HepG2 (cell line): ENCODE results near the gene CLASP1. TPM values are rescaled to one million over a fixed set of nuclear protein-coding genes. Genes with fewer than 3 reads are reported as not detected.

ENCODE experiments used
- ATAC-seq: fragments of 200-7000 bp; cut with Tn5 transposase; 3 replicates; pipeline ENCODE4 v1.9.1; 2020; ENCODE audit warnings: mild to moderate bottlenecking, moderate library complexity
- BruUV-seq: library from RNA; stranded (reverse); fragments of 400-500 nt; replicated peaks from 2 replicates; lab custom pipeline; 2021; lab: Mats Ljungman, UMichigan
- CTCF ChIA-PET: fragments of 300-600 bp; formaldehyde crosslinking; extraction: SDS; loops from one replicate; lab custom pipeline; 2021; ENCODE audit warnings: low total read pairs, inconsistent platforms, low intra/inter-chr PET ratio; lab: Yijun Ruan, JAX
- POLR2A ChIA-PET: fragments of 350-600 bp; sonication (Branson Sonifier 250); formaldehyde crosslinking; loops from one replicate; lab custom pipeline; 2020; ENCODE audit warnings: antibody characterized with exemption, inconsistent platforms; lab: Yijun Ruan, JAX
- DNase-seq: peaks from one replicate; pipeline ENCODE4 v3.0.0-alpha.2; 2015; ENCODE audit warnings: low spot score
- FAIRE-seq: peaks from 3 replicates; lab custom pipeline; 2011; peaks lifted over from hg19 to GRCh38; lab: Jason Lieb, UNC
- H2AFZ ChIP-seq: one replicate; pipeline ENCODE4 v1.6.1; 2011; ENCODE audit warnings: low read length, inconsistent platforms
- H3K27ac ChIP-seq: fragments of 300-600 bp; 3 replicates; pipeline ENCODE4 v1.8.0; 2011; ENCODE audit warnings: mixed run types, mild to moderate bottlenecking, mixed read lengths, low read length, inconsistent platforms; ENCODE audit not compliant: insufficient read depth; ENCODE audit errors: extremely low read length
- H3K27me3 ChIP-seq, 2 experiments: fragments of 200-600 bp in 1 of 2; 2 replicates in 1 of 2; 3 replicates in 1 of 2; pipeline versions ENCODE4 v1.6.0 to v1.8.0; 2011; ENCODE audit warnings: low read length in 2 of 2, mild to moderate bottlenecking in 2 of 2, moderate library complexity in 2 of 2, inconsistent platforms in 1 of 2; ENCODE audit not compliant: insufficient read depth in 2 of 2, control insufficient read depth in 1 of 2
- H3K36me3 ChIP-seq, 2 experiments: fragments of 200-600 bp in 1 of 2; replicated peaks in 1 of 2; 2 replicates in 1 of 2; 3 replicates in 1 of 2; pipeline versions ENCODE4 v1.5.1 to v1.8.0; 2011; ENCODE audit warnings: low read length in 2 of 2, inconsistent platforms in 1 of 2; ENCODE audit not compliant: insufficient read depth in 2 of 2, control insufficient read depth in 1 of 2
- H3K4me1 ChIP-seq: 2 replicates; pipeline ENCODE4 v1.5.1; 2012; ENCODE audit warnings: low read length, inconsistent platforms; ENCODE audit not compliant: insufficient read depth
- H3K4me2 ChIP-seq: 2 replicates; pipeline ENCODE4 v1.6.0; 2011; ENCODE audit warnings: low read depth, low read length, inconsistent platforms
- H3K4me3 ChIP-seq, 3 experiments: fragments of 200-600 bp in 1 of 3; sonication (generic), shearing (Covaris generic) in 1 of 3; replicated peaks in 1 of 3; 2 replicates each; pipeline ENCODE4 v1.5.1; 2011 to 2016; ENCODE audit warnings: low read length in 3 of 3, inconsistent platforms in 2 of 3, low read depth in 2 of 3, mild to moderate bottlenecking in 2 of 3, control low read depth in 1 of 3, mixed read lengths in 1 of 3; ENCODE audit not compliant: insufficient read depth in 1 of 3
- H3K79me2 ChIP-seq: one replicate; pipeline ENCODE4 v1.6.1; 2011; ENCODE audit warnings: low read length, inconsistent platforms; ENCODE audit not compliant: insufficient read depth
- H3K9ac ChIP-seq: 2 replicates; pipeline ENCODE4 v1.6.0; 2011; ENCODE audit warnings: mild to moderate bottlenecking, low read depth, low read length, inconsistent platforms; ENCODE audit not compliant: insufficient read depth
- H3K9me3 ChIP-seq: 2 replicates; pipeline ENCODE4 v1.5.1; 2012; ENCODE audit warnings: mild to moderate bottlenecking, low read length
- H4K20me1 ChIP-seq: 2 replicates; pipeline ENCODE4 v1.6.0; 2011; ENCODE audit warnings: inconsistent platforms, mild to moderate bottlenecking, low read length, moderate library complexity; ENCODE audit not compliant: insufficient read depth
- CEBPB ChIP-seq: IDR thresholded peaks from 2 replicates; pipeline ENCODE4 v1.6.1; 2011; ENCODE audit warnings: low read depth, low read length, improper control_type of control experiment, borderline replicate concordance
- CEBPG ChIP-seq: IDR thresholded peaks from 2 replicates; pipeline ENCODE4 v1.6.1; 2016
- ELF4 ChIP-seq: sonication (generic); formaldehyde crosslinking; IDR thresholded peaks from 2 replicates; pipeline ENCODE4 v1.5.0; 2020; ENCODE audit warnings: missing genetic modification reagents, mild to moderate bottlenecking, moderate library complexity, borderline replicate concordance
- FOXK1 ChIP-seq: sonication (generic); formaldehyde crosslinking; IDR thresholded peaks from 2 replicates; pipeline ENCODE4 v1.4.0; 2020; ENCODE audit warnings: low read depth, missing genetic modification reagents, borderline replicate concordance
- FOXK2 ChIP-seq: fragments of 450-650 bp; IDR thresholded peaks from 2 replicates; pipeline ENCODE4 v1.6.1; 2016
- HCFC1 ChIP-seq: fragments of 150-350 bp; IDR thresholded peaks from 2 replicates; pipeline ENCODE4 v1.6.1; 2014; ENCODE audit warnings: low read depth, low read length
- THYN1 ChIP-seq: sonication (generic); formaldehyde crosslinking; IDR thresholded peaks from 2 replicates; pipeline ENCODE4 v1.8.1; 2023; ENCODE audit warnings: low read depth, mild to moderate bottlenecking, moderate library complexity, missing genetic modification reagents, borderline replicate concordance
- ZNF891 ChIP-seq: sonication (generic); formaldehyde crosslinking; IDR thresholded peaks from 2 replicates; pipeline ENCODE4 v1.5.0; 2020; ENCODE audit warnings: mild to moderate bottlenecking, missing genetic modification reagents
- WGBS: methylation state at CpG from one replicate; pipeline ENCODE4 v1.1.6; 2017; ENCODE audit warnings: low lambda C conversion rate; 5-methylcytosine and 5-hydroxymethylcytosine counted together
- in situ Hi-C: cut with HindIII; loops from 2 replicates; pipeline ENCODE4 v1.10.0; 2017; ENCODE audit warnings: low pct_unique_long_range_greater_than_20kb; ENCODE audit not compliant: extremely low pct_ligation_motif_present
- intact Hi-C: fragments of 100-400 bp; cut with micrococcal nuclease; formaldehyde crosslinking; loops from one replicate; pipeline ENCODE4 v1.10.0; 2022; ENCODE audit not compliant: unreplicated experiment
- polyA plus RNA-seq, 8 experiments: library from polyadenylated mRNA; depleted of rRNA in 3 of 8; stranded (reverse) in 7 of 8; unstranded in 1 of 8; fragments of >200 nt; fragmentation: Illumina TruSeq in 4 of 8; extraction: Trizol in 4 of 8; gene quantifications; 2 replicates each; pipeline versions ENCODE4 v1.2.1 to v1.2.3, GENCODE V29; 2011 to 2016; ENCODE audit warnings: low read depth in 4 of 8, missing spikeins in 1 of 8, mixed read lengths in 1 of 8; ENCODE audit not compliant: insufficient read depth in 1 of 8
- total RNA-seq, 5 experiments: library from RNA; depleted of rRNA; stranded (reverse); fragments of >200 nt; fragmentation: Illumina TruSeq; extraction: Trizol; gene quantifications; 2 replicates each; pipeline ENCODE4 v1.2.3, GENCODE V29; 2016; ENCODE audit warnings: low read depth in 1 of 5
- TF ChIP-seq, protein P1 (sequence below): sonication (generic); formaldehyde crosslinking; conservative IDR thresholded peaks from 2 replicates; pipeline ENCODE4 v1.4.0; 2020; ENCODE audit warnings: missing genetic modification reagents
- TF ChIP-seq, protein P2 (sequence below): sonication (generic); formaldehyde crosslinking; IDR thresholded peaks from 2 replicates; pipeline ENCODE4 v1.4.0; 2020; ENCODE audit warnings: mild to moderate bottlenecking, missing genetic modification reagents
- TF ChIP-seq, protein P3 (sequence below): IDR thresholded peaks from 2 replicates; pipeline ENCODE4 v1.6.1; 2016; ENCODE audit warnings: low read depth, borderline replicate concordance
- TF ChIP-seq, protein P4 (sequence below): sonication (generic); formaldehyde crosslinking; IDR thresholded peaks from 2 replicates; pipeline ENCODE4 v1.9.0; 2021; ENCODE audit warnings: missing genetic modification reagents, mild to moderate bottlenecking, borderline replicate concordance

Gene CLASP1
- total and polyA plus RNA-seq, 2 of the 13 experiments (the other 11 are each of a cell fraction or from before 2014, with no cell fraction given): 11.7 to 47.9 TPM

DNA sequence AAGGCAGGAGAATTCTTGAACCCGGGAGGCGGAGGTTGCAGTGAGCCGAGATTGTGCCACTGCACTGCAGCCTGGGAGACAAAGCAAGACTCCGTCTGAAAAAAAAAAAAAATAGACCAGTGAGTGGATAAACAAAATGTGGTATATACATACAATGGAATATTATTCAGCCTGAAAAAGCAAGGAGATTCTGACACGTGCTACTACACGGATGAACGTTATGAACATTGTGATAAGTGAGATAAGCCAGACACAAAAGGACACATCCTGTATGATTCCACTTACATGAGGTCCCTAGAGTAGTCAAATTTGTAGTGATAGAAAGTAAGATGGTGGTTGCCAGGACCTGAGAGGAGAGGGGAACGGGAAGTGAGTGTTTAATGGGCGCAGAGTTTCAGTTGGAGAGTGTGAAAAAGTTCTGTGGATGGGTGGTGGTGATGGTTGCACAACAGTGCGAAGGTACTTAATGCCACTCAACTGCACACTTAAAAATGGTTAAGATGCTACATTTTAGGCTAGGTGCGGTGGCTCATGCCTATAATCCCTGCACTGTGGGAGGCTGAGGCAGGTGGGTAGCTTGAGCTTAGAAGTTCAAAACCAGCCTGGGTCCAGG is 49.2 kb upstream of the CLASP1 start:
- no peak for FAIRE-seq
- intact Hi-C loops: no loop called here
- TF ChIP-seq, protein P1, sequence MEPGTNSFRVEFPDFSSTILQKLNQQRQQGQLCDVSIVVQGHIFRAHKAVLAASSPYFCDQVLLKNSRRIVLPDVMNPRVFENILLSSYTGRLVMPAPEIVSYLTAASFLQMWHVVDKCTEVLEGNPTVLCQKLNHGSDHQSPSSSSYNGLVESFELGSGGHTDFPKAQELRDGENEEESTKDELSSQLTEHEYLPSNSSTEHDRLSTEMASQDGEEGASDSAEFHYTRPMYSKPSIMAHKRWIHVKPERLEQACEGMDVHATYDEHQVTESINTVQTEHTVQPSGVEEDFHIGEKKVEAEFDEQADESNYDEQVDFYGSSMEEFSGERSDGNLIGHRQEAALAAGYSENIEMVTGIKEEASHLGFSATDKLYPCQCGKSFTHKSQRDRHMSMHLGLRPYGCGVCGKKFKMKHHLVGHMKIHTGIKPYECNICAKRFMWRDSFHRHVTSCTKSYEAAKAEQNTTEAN: no peak
- TF ChIP-seq FOXK2 (no peak), HCFC1 (no peak), CEBPB (peak; percentile 34; the same call in 1 of the 2 replicates), THYN1 (CRISPR knock-in tag) (no peak), FOXK1 (CRISPR knock-in tag) (no peak), ELF4 (CRISPR knock-in tag) (no peak), CEBPG (CRISPR knock-in tag) (0 out of 2 replicates have a peak, but pooled peaks have one; percentile 6), ZNF891 (no peak)
- TF ChIP-seq, protein P2, sequence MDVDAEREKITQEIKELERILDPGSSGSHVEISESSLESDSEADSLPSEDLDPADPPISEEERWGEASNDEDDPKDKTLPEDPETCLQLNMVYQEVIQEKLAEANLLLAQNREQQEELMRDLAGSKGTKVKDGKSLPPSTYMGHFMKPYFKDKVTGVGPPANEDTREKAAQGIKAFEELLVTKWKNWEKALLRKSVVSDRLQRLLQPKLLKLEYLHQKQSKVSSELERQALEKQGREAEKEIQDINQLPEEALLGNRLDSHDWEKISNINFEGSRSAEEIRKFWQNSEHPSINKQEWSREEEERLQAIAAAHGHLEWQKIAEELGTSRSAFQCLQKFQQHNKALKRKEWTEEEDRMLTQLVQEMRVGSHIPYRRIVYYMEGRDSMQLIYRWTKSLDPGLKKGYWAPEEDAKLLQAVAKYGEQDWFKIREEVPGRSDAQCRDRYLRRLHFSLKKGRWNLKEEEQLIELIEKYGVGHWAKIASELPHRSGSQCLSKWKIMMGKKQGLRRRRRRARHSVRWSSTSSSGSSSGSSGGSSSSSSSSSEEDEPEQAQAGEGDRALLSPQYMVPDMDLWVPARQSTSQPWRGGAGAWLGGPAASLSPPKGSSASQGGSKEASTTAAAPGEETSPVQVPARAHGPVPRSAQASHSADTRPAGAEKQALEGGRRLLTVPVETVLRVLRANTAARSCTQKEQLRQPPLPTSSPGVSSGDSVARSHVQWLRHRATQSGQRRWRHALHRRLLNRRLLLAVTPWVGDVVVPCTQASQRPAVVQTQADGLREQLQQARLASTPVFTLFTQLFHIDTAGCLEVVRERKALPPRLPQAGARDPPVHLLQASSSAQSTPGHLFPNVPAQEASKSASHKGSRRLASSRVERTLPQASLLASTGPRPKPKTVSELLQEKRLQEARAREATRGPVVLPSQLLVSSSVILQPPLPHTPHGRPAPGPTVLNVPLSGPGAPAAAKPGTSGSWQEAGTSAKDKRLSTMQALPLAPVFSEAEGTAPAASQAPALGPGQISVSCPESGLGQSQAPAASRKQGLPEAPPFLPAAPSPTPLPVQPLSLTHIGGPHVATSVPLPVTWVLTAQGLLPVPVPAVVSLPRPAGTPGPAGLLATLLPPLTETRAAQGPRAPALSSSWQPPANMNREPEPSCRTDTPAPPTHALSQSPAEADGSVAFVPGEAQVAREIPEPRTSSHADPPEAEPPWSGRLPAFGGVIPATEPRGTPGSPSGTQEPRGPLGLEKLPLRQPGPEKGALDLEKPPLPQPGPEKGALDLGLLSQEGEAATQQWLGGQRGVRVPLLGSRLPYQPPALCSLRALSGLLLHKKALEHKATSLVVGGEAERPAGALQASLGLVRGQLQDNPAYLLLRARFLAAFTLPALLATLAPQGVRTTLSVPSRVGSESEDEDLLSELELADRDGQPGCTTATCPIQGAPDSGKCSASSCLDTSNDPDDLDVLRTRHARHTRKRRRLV: no peak
- TF ChIP-seq, protein P3, sequence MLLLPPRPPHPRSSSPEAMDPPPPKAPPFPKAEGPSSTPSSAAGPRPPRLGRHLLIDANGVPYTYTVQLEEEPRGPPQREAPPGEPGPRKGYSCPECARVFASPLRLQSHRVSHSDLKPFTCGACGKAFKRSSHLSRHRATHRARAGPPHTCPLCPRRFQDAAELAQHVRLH (CRISPR knock-in tag): no peak
- TF ChIP-seq, protein P4, sequence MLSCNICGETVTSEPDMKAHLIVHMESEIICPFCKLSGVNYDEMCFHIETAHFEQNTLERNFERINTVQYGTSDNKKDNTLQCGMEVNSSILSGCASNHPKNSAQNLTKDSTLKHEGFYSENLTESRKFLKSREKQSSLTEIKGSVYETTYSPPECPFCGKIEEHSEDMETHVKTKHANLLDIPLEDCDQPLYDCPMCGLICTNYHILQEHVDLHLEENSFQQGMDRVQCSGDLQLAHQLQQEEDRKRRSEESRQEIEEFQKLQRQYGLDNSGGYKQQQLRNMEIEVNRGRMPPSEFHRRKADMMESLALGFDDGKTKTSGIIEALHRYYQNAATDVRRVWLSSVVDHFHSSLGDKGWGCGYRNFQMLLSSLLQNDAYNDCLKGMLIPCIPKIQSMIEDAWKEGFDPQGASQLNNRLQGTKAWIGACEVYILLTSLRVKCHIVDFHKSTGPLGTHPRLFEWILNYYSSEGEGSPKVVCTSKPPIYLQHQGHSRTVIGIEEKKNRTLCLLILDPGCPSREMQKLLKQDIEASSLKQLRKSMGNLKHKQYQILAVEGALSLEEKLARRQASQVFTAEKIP: no peak

More for the DNA sequence above, 49.2 kb upstream of the CLASP1 start:
- H3K4me1 ChIP-seq: peaks cover 54% of the 10 kb centered on the region
- 60% methylated on average over 11 of the region's 11 CpGs for WGBS
- no peak overlapping the region for H3K4me2 ChIP-seq
- H3K79me2 ChIP-seq: no peaks in the 10 kb centered on the region
- H3K36me3 ChIP-seq: no peaks in the 10 kb centered on the region
- H3K9ac ChIP-seq: no peak overlapping the region
- H3K27me3 ChIP-seq: no peaks in the 10 kb centered on the region; a peak in 1 of 5 replicates
- ATAC-seq: no peak
- BruUV-seq: no TSS peak
- no peak for DNase-seq
- CTCF ChIA-PET: no interaction called here
- H2AFZ ChIP-seq: no peak overlapping the region
- no peak overlapping the region for H3K27ac ChIP-seq
- no peaks in the 10 kb centered on the region for H4K20me1 ChIP-seq
- POLR2A ChIA-PET: interaction anchor here (5.9 kb wide), 1 partner anchor 49 kb away, joined by 34 read pairs; the partner anchor contains the start of gene CLASP1
- in situ Hi-C loops: no loop called here
- H3K4me3 ChIP-seq: no peak overlapping the region
- H3K9me3 ChIP-seq: no peaks in the 10 kb centered on the region
